ENCODE data around the gene SLCO2B1.

Gene SLCO2B1

GRCh38 chr11:75161506-75162095 is 10.7 kb downstream of the SLCO2B1 start:
- no peak for DNase-seq (ENCODE audit: low read depth in 2 of 2)

- no peak for DNase-seq (ENCODE audit: low read depth in 2 of 2)
Observed at GRCh38 chr11:75162954-75163353, 12.0 kb downstream of the SLCO2B1 start.

- DNase-seq (ENCODE audit: low read depth in 2 of 2), result no peak
Observed at GRCh38 chr11:75163921-75164849, 13.3 kb downstream of the SLCO2B1 start.

GRCh38 chr11:75165721-75166120 is 14.8 kb downstream of the SLCO2B1 start:
- DNase-seq (ENCODE audit: low read depth in 2 of 2), result no peak

- DNase-seq (ENCODE audit: low read depth in 2 of 2), result no peak
Observed at GRCh38 chr11:75166791-75167190, 15.9 kb downstream of the SLCO2B1 start.

GRCh38 chr11:75167617-75168016 is 16.7 kb downstream of the SLCO2B1 start:
- no peak for DNase-seq (ENCODE audit: low read depth in 2 of 2)

GRCh38 chr11:75169101-75169885 is 18.4 kb downstream of the SLCO2B1 start:
- no peak for DNase-seq (ENCODE audit: low read depth in 2 of 2)

- no peak for DNase-seq (ENCODE audit: low read depth in 2 of 2)
Observed at GRCh38 chr11:75170516-75171201, 19.8 kb downstream of the SLCO2B1 start.

- DNase-seq (ENCODE audit: low read depth in 2 of 2), result no peak
Observed at GRCh38 chr11:75173336-75173735, 22.4 kb downstream of the SLCO2B1 start.

GRCh38 chr11:75174781-75175370 is 24.0 kb downstream of the SLCO2B1 start:
- DNase-seq (ENCODE audit: low read depth in 2 of 2), result no peak

- no peak for DNase-seq (ENCODE audit: low read depth in 2 of 2)
Observed at GRCh38 chr11:75182664-75183063, 31.8 kb downstream of the SLCO2B1 start.

- DNase-seq (ENCODE audit: low read depth in 2 of 2), result no peak
Observed at GRCh38 chr11:75184051-75184450, 33.1 kb downstream of the SLCO2B1 start.

- no peak for DNase-seq (ENCODE audit: low read depth in 2 of 2)
Observed at GRCh38 chr11:75184757-75185425, 34.0 kb downstream of the SLCO2B1 start.

GRCh38 chr11:75185866-75186265 is 35.0 kb downstream of the SLCO2B1 start:
- DNase-seq (ENCODE audit: low read depth in 2 of 2), result no peak

GRCh38 chr11:75186999-75187398 is 36.1 kb downstream of the SLCO2B1 start:
- no peak for DNase-seq (ENCODE audit: low read depth in 2 of 2)

- DNase-seq (ENCODE audit: low read depth in 2 of 2), result no peak
Observed at GRCh38 chr11:75188671-75189070, 37.8 kb downstream of the SLCO2B1 start.

- DNase-seq (ENCODE audit: low read depth in 2 of 2), result no peak
Observed at GRCh38 chr11:75189108-75189507, 38.2 kb downstream of the SLCO2B1 start.

GRCh38 chr11:75189911-75190310 is 39.0 kb downstream of the SLCO2B1 start:
- no peak for DNase-seq (ENCODE audit: low read depth in 2 of 2)

GRCh38 chr11:75190652-75191329 is 39.9 kb downstream of the SLCO2B1 start:
- no peak for DNase-seq (ENCODE audit: low read depth in 2 of 2)

GRCh38 chr11:75191330-75191717 is 40.4 kb downstream of the SLCO2B1 start:
- no peak for DNase-seq (ENCODE audit: low read depth in 2 of 2)

Measured in stimulated activated CD8-positive, alpha-beta memory T cell treated with anti-CD3 and anti-CD28 coated beads, Interleukin-2, amount 100 ng/mL, for 1 hour (primary cell).